Thyroid gland (tissue), 4 donors: Measurements from ENCODE around the gene NDUFA7. TPM values are rescaled to one million over a fixed set of nuclear protein-coding genes. Genes with fewer than 3 reads are reported as not detected.
"Not testable (repeated sequence)": the region's sequence is repeated elsewhere in the genome, so short reads cannot be mapped to it uniquely, and the experiment has no call there.

ENCODE experiments used
- DNase-seq, 2 donors: peaks; one replicate each; pipeline ENCODE4 v3.0.0-alpha.2; 2019
- H3K27ac ChIP-seq, 3 donors: fragments of 200-600 bp; sonication (generic); 1 replicate in 2 of 3; 2 replicates in 1 of 3; pipeline ENCODE4 v1.5.1; 2016 to 2019; ENCODE audit warnings: mild to moderate bottlenecking in 1 of 3, moderate library complexity in 1 of 3
- H3K27me3 ChIP-seq: fragments of 200-600 bp; sonication (generic); one replicate; pipeline ENCODE4 v1.5.1; 2019
- H3K36me3 ChIP-seq, 2 donors: fragments of 200-600 bp; sonication (generic); one replicate each; pipeline ENCODE4 v1.5.1; 2016 to 2019
- H3K4me1 ChIP-seq, 2 donors: fragments of 200-600 bp; sonication (generic); one replicate each; pipeline ENCODE4 v1.5.1; 2017 to 2019
- H3K4me3 ChIP-seq, 3 donors: fragments of 200-600 bp; sonication (generic); replicated peaks in 1 of 3; 1 replicate in 2 of 3; 2 replicates in 1 of 3; pipeline ENCODE4 v1.5.1; 2016; ENCODE audit warnings: mild to moderate bottlenecking in 1 of 3
- H3K9me3 ChIP-seq: fragments of 200-600 bp; sonication (generic); one replicate; pipeline ENCODE4 v1.5.1; 2017
- CTCF ChIP-seq, 6 experiments: fragments of 200-600 bp in 3 of 6; fragments of 450-650 bp in 3 of 6; sonication (generic) in 3 of 6; IDR thresholded peaks; one replicate each; pipeline ENCODE4 v1.5.1; 2016 to 2019; ENCODE audit warnings: antibody characterized with exemption in 6 of 6, mild to moderate bottlenecking in 2 of 6, inconsistent platforms in 1 of 6, moderate library complexity in 1 of 6
- POLR2A ChIP-seq, 2 donors: fragments of 450-650 bp; IDR thresholded peaks; one replicate each; pipeline ENCODE4 v1.6.1; 2017; ENCODE audit warnings: antibody characterized with exemption in 2 of 2, mild to moderate bottlenecking in 2 of 2, moderate library complexity in 1 of 2
- WGBS, 2 donors: methylation state at CpG; one replicate each; pipeline ENCODE4 v1.1.5; 2017; 5-methylcytosine and 5-hydroxymethylcytosine counted together
- intact Hi-C: fragments of 100-400 bp; cut with DNase I; formaldehyde crosslinking; loops from one replicate; pipeline ENCODE4 v1.15.1; 2023
- total RNA-seq, 4 donors: library from RNA; depleted of rRNA; stranded (reverse); fragments of >200 nt; gene quantifications; one replicate each; pipeline ENCODE4 v1.2.3, GENCODE V29; 2016

Gene NDUFA7
- total RNA-seq, 4 donors from 2014 or later = 3.8 to 39.7 (median 17.0) TPM

- Histone ChIP-seq H3K36me3 (no peaks in the 10 kb centered on the region), H3K9me3 (no peaks in the 10 kb centered on the region), H3K27me3 (no peaks in the 10 kb centered on the region), H3K4me3 (peak overlapping the region in 1 of 3 donors; percentile 55), H3K4me1 (peaks cover 6 to 8% of the 10 kb centered on the region in 2 donors), H3K27ac (no peak overlapping the region)
- intact Hi-C loops = loop anchor here (10.0 kb wide), 1 partner anchor 101 kb away; the partner anchor contains the start of gene HNRNPM
- TF ChIP-seq POLR2A (IDR thresholded peaks at IDR 0.05) = no peak
- no peak for TF ChIP-seq CTCF (IDR thresholded peaks at IDR 0.05)
- WGBS, 2 donors = 46 to 75% methylated on average over 7 to 9 of the region's 11 CpGs
- DNase-seq = no peak
Measured at GRCh38 chr19:8343483-8343844, 22.3 kb upstream of the NDUFA7 start.

- TF ChIP-seq POLR2A (IDR thresholded peaks at IDR 0.05) (peak in 1 of 2 donors; percentile 68), CTCF (IDR thresholded peaks at IDR 0.05) (peak in 1 of 6 experiments; percentile 14)
- Histone ChIP-seq H3K27me3 (no peaks in the 10 kb centered on the region), H3K27ac (peak within 1 kb of the TSS; percentile 73 to 81 (median 76)), H3K4me3 (peak within 1 kb of the TSS in 2 of 3 donors; percentile 37 to 55), H3K9me3 (no peaks in the 10 kb centered on the region), H3K36me3 (no peaks in the 10 kb centered on the region), H3K4me1 (peaks cover 6 to 8% of the 10 kb centered on the region in 2 donors)
- intact Hi-C loops = loop anchor here (10.0 kb wide), 1 partner anchor 102 kb away; the partner anchor contains the start of gene HNRNPM
- 50% methylated on average over 4 of the region's 65 CpGs; no CpG with 5 or more reads in 1 of the 2 donors for WGBS, 2 donors
- DNase-seq = peak; percentile 96 to 98
Measured at GRCh38 chr19:8342684-8343482, 21.7 kb upstream of the NDUFA7 start, which contains the start of gene KANK3. TSS of gene KANK3 (minus strand) at chr19:8343262. CDS start at chr19:8337828, 5,434 bp downstream.

- no peak for DNase-seq
- Histone ChIP-seq H3K27ac (peak overlapping the region; percentile 54 to 81 (median 73)), H3K4me1 (peaks cover 6 to 8% of the 10 kb centered on the region in 2 donors), H3K27me3 (no peaks in the 10 kb centered on the region), H3K4me3 (peak overlapping the region in 1 of 3 donors; percentile 55), H3K9me3 (no peaks in the 10 kb centered on the region), H3K36me3 (no peaks in the 10 kb centered on the region)
- intact Hi-C loops = loop anchor here (10.0 kb wide), 1 partner anchor 103 kb away; the partner anchor contains the start of gene HNRNPM
- no peak for TF ChIP-seq CTCF (IDR thresholded peaks at IDR 0.05)
- TF ChIP-seq POLR2A (IDR thresholded peaks at IDR 0.05) = no peak
- WGBS, 2 donors = 35 to 53% methylated on average over 6 to 9 of the region's 14 CpGs
Measured at GRCh38 chr19:8342316-8342683, 21.1 kb upstream of the NDUFA7 start.

GRCh38 chr19:8341504-8341903 lies 20.3 kb upstream of the NDUFA7 start:
- intact Hi-C loops = loop anchor here (10.0 kb wide), 1 partner anchor 103 kb away; the partner anchor contains the start of gene HNRNPM
- not testable (repeated sequence) for H3K4me3 ChIP-seq, H3K9me3 ChIP-seq, H3K27me3 ChIP-seq, H3K4me1 ChIP-seq, DNase-seq, H3K36me3 ChIP-seq
- peak overlapping the region in 1 of 3 donors; percentile 73 for H3K27ac ChIP-seq
- 88 to 96% methylated on average over 4 of the region's 4 CpGs for WGBS, 2 donors

- TF ChIP-seq CTCF (IDR thresholded peaks at IDR 0.05) (peak in 1 of 6 experiments; percentile 11), POLR2A (IDR thresholded peaks at IDR 0.05) (no peak)
- intact Hi-C loops = loop anchor here (10.0 kb wide), 1 partner anchor 104 kb away; the partner anchor contains the start of gene HNRNPM
- Histone ChIP-seq H3K36me3 (no peaks in the 10 kb centered on the region), H3K4me1 (peaks cover 6 to 8% of the 10 kb centered on the region in 2 donors), H3K9me3 (no peaks in the 10 kb centered on the region), H3K4me3 (no peak overlapping the region), H3K27ac (peak overlapping the region in 1 of 3 donors; percentile 73), H3K27me3 (no peaks in the 10 kb centered on the region)
- 46 to 56% methylated on average over 15 of the region's 15 CpGs for WGBS, 2 donors
- peak; percentile 32 to 40 for DNase-seq
Measured at GRCh38 chr19:8340341-8341096, 19.3 kb upstream of the NDUFA7 start.
